Measurements from ENCODE around the gene NPHP4. TPM values are rescaled to one million over a fixed set of nuclear protein-coding genes. Genes with fewer than 3 reads are reported as not detected.

The NPHP4 gene
- total and polyA plus RNA-seq, 9 of the 15 experiments (the other 6 are each of a cell fraction or from before 2014, with no cell fraction given): 0.52 to 26.2 (median 6.7) TPM

DNA sequence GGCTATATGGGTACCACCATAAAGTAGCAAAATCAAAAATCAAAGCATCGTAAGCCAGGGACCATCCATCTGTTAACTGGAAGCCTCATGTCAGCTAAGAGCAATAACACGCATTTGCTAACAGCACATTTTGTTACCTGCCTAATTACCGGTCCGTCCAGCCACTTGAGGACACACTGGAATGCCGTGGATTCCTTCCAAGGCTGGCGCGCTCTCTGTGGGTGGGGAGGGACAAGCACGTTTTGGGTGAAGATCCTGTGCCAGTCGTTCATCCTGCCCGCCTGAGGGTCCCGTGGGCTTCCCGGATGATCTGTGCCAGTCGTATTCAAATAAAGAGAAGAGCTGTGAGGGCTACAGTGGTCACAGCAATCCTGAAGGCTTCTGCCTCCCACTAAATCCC lies 6.2 kb downstream of the NPHP4 start:
- Histone ChIP-seq H3K4me1 (replicated peaks in 1 of 2; ENCODE audit: control insufficient read depth in 2 of 2, insufficient read depth in 2 of 2, low read length in 2 of 2) (peaks cover 17 to 22% of the 10 kb centered on the region in 2 experiments), H4K20me1 (replicated peaks; ENCODE audit: control insufficient read depth, insufficient read depth, low read length) (peaks cover 3% of the 10 kb centered on the region; the same call in 1 of the 2 replicates), H2AFZ (ENCODE audit: low read depth, low read length) (no peak overlapping the region), H3K36me3 (ENCODE audit: control insufficient read depth, insufficient read depth, low read length) (peaks cover 29% of the 10 kb centered on the region; the same call in 2 of the 3 replicates), H3K4me3 (no peak overlapping the region), H3K27ac (ENCODE audit: extremely low read depth, low read depth, low read length) (no peak overlapping the region), H3K79me2 (ENCODE audit: control insufficient read depth, insufficient read depth, low read length) (peaks cover 9% of the 10 kb centered on the region), H3K27me3 (ENCODE audit: control insufficient read depth in 2 of 2, insufficient read depth in 2 of 2, low read length in 2 of 2) (no peaks in the 10 kb centered on the region), H3K9me1 (ENCODE audit: control insufficient read depth, insufficient read depth, low read length) (peaks cover 4% of the 10 kb centered on the region), H3K9me3 (replicated peaks; ENCODE audit: control insufficient read depth, insufficient read depth, low read depth, low read length) (no peaks in the 10 kb centered on the region), H3K4me2 (ENCODE audit: insufficient read depth, low read length) (no peak overlapping the region), H3K9ac (ENCODE audit: insufficient read depth in 1 of 2, low read depth in 2 of 2, low read length in 2 of 2) (no peak overlapping the region)
- intact Hi-C loops (cut with micrococcal nuclease) (no loop called here), in situ Hi-C loops (cut with MboI) (no loop called here)
- ChIA-PET CTCF (ENCODE audit: low intra/inter-chr PET ratio) (no interaction called here), POLR2A (no interaction called here)
- ATAC-seq: no peak
- no peak for TF ChIP-seq NFYB (IDR thresholded peaks at IDR 0.05; ENCODE audit: extremely low read depth, insufficient read length)
- no peak for TF ChIP-seq ZNF3 (CRISPR knock-in tag; IDR thresholded peaks at IDR 0.05)
- TF ChIP-seq ZNF445 (CRISPR knock-in tag; IDR thresholded peaks at IDR 0.05; ENCODE audit: low read depth): no peak
- BruUV-seq (replicated peaks): no TSS peak
- no peak for FAIRE-seq
- WGBS (ENCODE audit: insufficient coverage, low coverage, missing lambda C conversion rate): 92% methylated on average over 13 of the region's 13 CpGs
- no peak for DNase-seq (ENCODE audit: extremely low read depth in 1 of 4, low spot score in 3 of 4)

- intact Hi-C loops (cut with micrococcal nuclease): no loop called here
- Histone ChIP-seq H3K9me1 (ENCODE audit: control insufficient read depth, insufficient read depth, low read length) (peaks cover 4% of the 10 kb centered on the region), H3K9ac (ENCODE audit: insufficient read depth in 1 of 2, low read depth in 2 of 2, low read length in 2 of 2) (no peak overlapping the region), H3K4me1 (replicated peaks in 1 of 2; ENCODE audit: control insufficient read depth in 2 of 2, insufficient read depth in 2 of 2, low read length in 2 of 2) (peaks cover 20 to 26% of the 10 kb centered on the region in 2 experiments), H3K27me3 (ENCODE audit: control insufficient read depth in 2 of 2, insufficient read depth in 2 of 2, low read length in 2 of 2) (no peaks in the 10 kb centered on the region), H2AFZ (ENCODE audit: low read depth, low read length) (no peak overlapping the region), H4K20me1 (replicated peaks; ENCODE audit: control insufficient read depth, insufficient read depth, low read length) (no peaks in the 10 kb centered on the region), H3K79me2 (ENCODE audit: control insufficient read depth, insufficient read depth, low read length) (peaks cover 6% of the 10 kb centered on the region; the same call in 1 of the 3 replicates), H3K4me3 (no peak overlapping the region), H3K27ac (ENCODE audit: extremely low read depth, low read depth, low read length) (no peak overlapping the region), H3K4me2 (ENCODE audit: insufficient read depth, low read length) (no peak overlapping the region), H3K9me3 (replicated peaks; ENCODE audit: control insufficient read depth, insufficient read depth, low read depth, low read length) (no peaks in the 10 kb centered on the region), H3K36me3 (ENCODE audit: control insufficient read depth, insufficient read depth, low read length) (peaks cover 29% of the 10 kb centered on the region; the same call in 2 of the 3 replicates)
- no TSS peak for BruUV-seq (replicated peaks)
- in situ Hi-C loops (cut with MboI): no loop called here
- 87% methylated on average over 11 of the region's 11 CpGs for WGBS (ENCODE audit: insufficient coverage, low coverage, missing lambda C conversion rate)
- POLR2A ChIA-PET: interaction anchor here (0.6 to 0.7 kb wide), 2 partner anchors 43 to 58 kb away, joined by 3 to 4 read pairs; no protein-coding TSS in a partner anchor
- no peak for FAIRE-seq
- no peak for ATAC-seq
- DNase-seq (ENCODE audit: extremely low read depth in 1 of 4, low spot score in 3 of 4): no peak
- TF ChIP-seq NCOA2 (IDR thresholded peaks at IDR 0.05; ENCODE audit: partially characterized antibody in 2 of 2) (no peak), ETS2 (tag; IDR thresholded peaks at IDR 0.05; ENCODE audit: borderline replicate concordance, poor library complexity, severe bottlenecking) (no peak)
- CTCF ChIA-PET (ENCODE audit: low intra/inter-chr PET ratio): no interaction called here
Observed at GRCh38 chr1:5985250-5985649, 7.0 kb downstream of the NPHP4 start.
